Measurements from ENCODE around the gene ACAP3.
A peak's percentile ranks its signal among the peaks of the same experiment; 100 is the strongest.
"Not testable (repeated sequence)": the region's sequence is repeated elsewhere in the genome, so short reads cannot be mapped to it uniquely, and the experiment has no call there.

ACAP3 gene

DNA sequence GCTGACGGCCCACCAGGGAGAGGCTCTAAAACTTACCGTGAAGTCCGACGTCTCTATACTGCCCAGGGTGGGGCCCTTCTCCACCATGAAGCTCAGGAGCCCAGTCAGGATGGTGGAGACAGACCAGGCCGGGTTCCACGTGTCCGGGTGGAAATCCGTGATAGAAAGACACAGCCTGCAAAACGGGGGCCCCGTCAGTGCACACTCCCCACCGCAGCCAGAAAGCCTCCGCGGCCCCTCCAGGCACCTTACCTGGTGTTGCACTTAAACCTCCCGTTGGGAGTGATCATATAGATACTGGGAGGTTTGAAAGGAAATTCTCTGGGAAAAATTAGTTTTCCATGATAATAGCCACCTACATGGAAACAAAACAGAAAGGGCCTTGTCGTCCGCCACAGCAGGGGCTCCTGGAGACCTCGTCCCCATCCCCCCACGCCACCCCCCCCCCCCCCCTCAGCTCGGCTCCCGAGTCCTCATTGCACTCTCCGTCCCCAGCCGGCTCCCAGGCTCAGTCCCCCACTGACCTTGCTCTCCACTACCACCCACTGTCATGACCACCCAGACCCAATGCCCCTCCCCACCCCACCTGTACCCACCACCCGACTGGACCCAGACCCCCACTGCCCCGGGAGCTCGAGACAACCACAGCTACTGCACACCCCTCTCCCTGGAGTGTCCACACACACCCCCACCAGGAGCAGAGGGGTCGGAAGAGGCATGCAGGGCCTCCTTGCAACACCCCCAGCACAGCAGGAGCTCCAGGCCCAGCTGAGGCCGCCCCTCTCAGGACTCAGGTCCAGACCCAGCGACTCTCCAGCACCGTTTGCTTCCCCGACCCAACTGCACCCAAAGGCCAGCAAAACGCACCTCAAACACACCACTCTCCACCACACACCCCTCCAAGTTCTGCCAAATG lies 50.5 kb downstream of the ACAP3 start:
- Histone ChIP-seq H3K9ac (ENCODE audit: low read depth, low read length) (no peak overlapping the region), H3K4me3 (ENCODE audit: low read length) (no peak overlapping the region), H3K36me3 (ENCODE audit: insufficient read depth, low read length) (peaks cover 65% of the 10 kb centered on the region), H3K9me3 (replicated peaks; ENCODE audit: low read length) (no peaks in the 10 kb centered on the region), H3K27me3 (ENCODE audit: control insufficient read depth, insufficient read depth, low read length) (no peaks in the 10 kb centered on the region), H3K4me1 (ENCODE audit: control insufficient read depth, insufficient read depth, low read length) (peaks cover 4% of the 10 kb centered on the region), H3K4me2 (ENCODE audit: low read length) (no peak overlapping the region)

DNA sequence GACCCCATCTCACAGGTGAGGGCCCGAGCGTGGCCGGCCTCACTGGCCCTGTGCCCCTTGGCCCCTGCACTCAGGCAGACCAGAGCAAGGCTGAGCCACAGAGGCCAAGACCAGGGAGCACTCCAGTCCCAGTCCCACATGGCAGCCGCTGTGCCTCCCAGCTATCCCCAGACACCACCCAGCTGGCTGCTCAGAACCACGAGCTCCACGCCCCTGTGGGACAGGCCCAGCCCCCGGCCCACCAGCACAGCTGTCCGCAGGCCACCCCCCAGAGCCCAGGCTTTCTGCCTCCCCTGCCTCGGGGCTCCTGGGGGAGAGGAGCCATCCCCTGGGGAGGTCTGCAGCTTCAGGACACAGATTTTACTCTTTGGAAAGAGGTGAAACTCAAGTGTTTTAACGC lies 52.1 kb downstream of the ACAP3 start:
- H3K36me3 ChIP-seq (ENCODE audit: insufficient read depth, low read length): peaks cover 57% of the 10 kb centered on the region
- H3K9me3 ChIP-seq (replicated peaks; ENCODE audit: low read length): no peaks in the 10 kb centered on the region
- no peak overlapping the region for H3K4me2 ChIP-seq (ENCODE audit: low read length)
- peaks cover 4% of the 10 kb centered on the region for H3K4me1 ChIP-seq (ENCODE audit: control insufficient read depth, insufficient read depth, low read length)
- H3K9ac ChIP-seq (ENCODE audit: low read depth, low read length): no peak overlapping the region
- no peaks in the 10 kb centered on the region for H3K27me3 ChIP-seq (ENCODE audit: control insufficient read depth, insufficient read depth, low read length)
- H3K4me3 ChIP-seq (ENCODE audit: low read length): no peak overlapping the region

DNA sequence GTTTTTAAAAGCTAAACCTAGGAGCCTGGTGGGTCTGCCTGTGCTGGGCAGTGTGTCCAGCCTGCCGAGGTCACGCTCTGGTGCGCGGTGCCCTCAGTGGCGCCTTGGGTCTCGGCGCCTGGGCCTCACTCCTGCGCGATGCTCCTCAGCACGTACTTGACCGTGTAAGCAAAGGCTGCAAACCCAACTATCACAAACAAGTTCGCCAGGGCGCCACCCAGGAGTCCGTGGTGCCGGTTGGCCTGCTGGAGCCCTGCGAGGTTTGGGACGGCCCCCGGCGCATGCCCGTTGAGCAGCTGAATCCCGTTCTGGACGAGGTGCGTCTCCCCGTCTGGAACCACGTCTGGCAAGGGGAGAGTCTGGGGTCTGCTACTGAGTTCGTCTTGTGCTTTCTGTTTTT lies 52.7 kb downstream of the ACAP3 start:
- Histone ChIP-seq H3K9ac (ENCODE audit: low read depth, low read length) (no peak overlapping the region), H3K36me3 (ENCODE audit: insufficient read depth, low read length) (peaks cover 52% of the 10 kb centered on the region)

DNA sequence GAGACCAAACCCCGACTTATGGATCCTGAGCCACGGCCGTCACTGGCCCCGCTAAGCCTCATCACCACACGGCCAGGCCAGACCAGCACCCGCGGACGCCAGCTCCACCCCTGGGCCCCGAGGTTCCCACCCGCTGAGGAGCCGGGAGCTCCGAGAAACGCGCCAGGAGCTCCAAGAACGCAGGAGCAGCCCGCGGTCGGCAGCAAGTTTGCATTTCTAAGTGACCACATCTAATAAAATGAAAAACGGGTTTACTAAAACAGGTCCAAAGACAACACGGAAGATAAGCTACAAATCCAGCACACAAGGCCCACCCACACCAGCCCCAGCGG lies 53.1 kb downstream of the ACAP3 start:
- Histone ChIP-seq H3K9ac (ENCODE audit: low read depth, low read length) (no peak overlapping the region), H3K27me3 (ENCODE audit: control insufficient read depth, insufficient read depth, low read length) (no peaks in the 10 kb centered on the region), H3K36me3 (ENCODE audit: insufficient read depth, low read length) (peaks cover 48% of the 10 kb centered on the region)

More for the DNA sequence above, 52.7 kb downstream of the ACAP3 start:
- Histone ChIP-seq H3K4me1 (ENCODE audit: control insufficient read depth, insufficient read depth, low read length) (peaks cover 4% of the 10 kb centered on the region), H3K4me2 (ENCODE audit: low read length) (no peak overlapping the region), H3K4me3 (ENCODE audit: low read length) (no peak overlapping the region), H3K27me3 (ENCODE audit: control insufficient read depth, insufficient read depth, low read length) (no peaks in the 10 kb centered on the region), H3K9me3 (replicated peaks; ENCODE audit: low read length) (no peaks in the 10 kb centered on the region)

DNA sequence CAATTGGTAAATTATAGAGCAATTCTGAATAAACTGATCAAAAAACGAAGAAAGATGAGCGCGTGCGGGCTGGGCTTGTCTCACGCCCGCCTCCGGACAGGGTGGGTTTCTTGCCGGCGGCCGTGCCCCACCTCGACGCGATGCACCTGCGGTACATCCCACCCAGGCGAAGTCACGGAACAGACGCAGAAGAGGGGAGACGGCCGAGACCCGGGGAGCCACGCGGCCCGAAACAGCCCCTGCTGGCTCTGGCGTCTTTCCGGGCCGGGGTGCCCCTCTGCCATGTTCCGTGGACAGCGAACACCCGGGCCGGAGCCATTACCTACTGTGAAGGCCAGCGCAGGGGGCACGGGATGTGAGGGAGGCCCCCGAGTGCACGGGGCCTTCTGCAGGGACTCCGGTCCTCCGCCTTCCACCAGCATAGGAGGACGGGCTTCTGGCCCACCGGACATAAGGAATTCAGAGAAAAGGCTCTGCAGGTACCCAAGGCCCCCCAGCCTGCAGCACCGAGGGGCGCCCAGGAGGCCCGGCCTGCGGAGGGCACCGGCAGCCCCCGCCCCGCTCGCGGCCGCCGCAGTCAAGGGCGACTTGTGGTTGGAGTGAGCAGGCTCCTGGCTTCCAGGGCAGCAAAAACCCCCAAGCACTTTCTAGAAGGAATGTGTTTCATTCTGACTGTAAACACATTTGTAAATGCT lies 53.6 kb downstream of the ACAP3 start:
- no peak overlapping the region for H3K4me3 ChIP-seq (ENCODE audit: low read length)
- H3K9me3 ChIP-seq (replicated peaks; ENCODE audit: low read length): no peaks in the 10 kb centered on the region
- H3K9ac ChIP-seq (ENCODE audit: low read depth, low read length): no peak overlapping the region
- no peaks in the 10 kb centered on the region for H3K27me3 ChIP-seq (ENCODE audit: control insufficient read depth, insufficient read depth, low read length)
- peaks cover 4% of the 10 kb centered on the region for H3K4me1 ChIP-seq (ENCODE audit: control insufficient read depth, insufficient read depth, low read length)
- peaks cover 44% of the 10 kb centered on the region for H3K36me3 ChIP-seq (ENCODE audit: insufficient read depth, low read length)
- H3K4me2 ChIP-seq (ENCODE audit: low read length): no peak overlapping the region

More for the DNA sequence above, 53.1 kb downstream of the ACAP3 start:
- Histone ChIP-seq H3K4me3 (ENCODE audit: low read length) (no peak overlapping the region), H3K4me2 (ENCODE audit: low read length) (no peak overlapping the region), H3K4me1 (ENCODE audit: control insufficient read depth, insufficient read depth, low read length) (peaks cover 4% of the 10 kb centered on the region), H3K9me3 (replicated peaks; ENCODE audit: low read length) (no peaks in the 10 kb centered on the region)

DNA sequence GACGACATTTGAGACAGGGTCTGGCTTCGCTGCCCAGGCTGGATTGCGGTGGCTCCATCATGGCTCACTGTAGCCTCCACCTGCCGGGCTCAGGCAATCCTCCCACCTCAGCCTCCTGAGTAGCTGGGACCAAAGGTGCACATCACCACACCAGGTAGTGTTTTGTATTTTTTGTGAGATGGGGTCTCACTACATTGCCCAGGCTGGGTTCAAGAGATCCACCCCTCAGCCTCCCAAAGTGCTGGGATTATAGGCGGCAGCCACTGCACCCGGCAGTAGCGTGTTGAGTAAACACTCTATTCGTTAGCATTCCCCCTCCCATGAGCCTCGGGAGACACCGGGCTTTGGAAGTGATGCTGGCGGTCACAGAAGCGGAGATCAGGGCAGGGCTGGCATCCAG lies 54.4 kb downstream of the ACAP3 start:
- Histone ChIP-seq H3K36me3 (ENCODE audit: insufficient read depth, low read length) (peaks cover 39% of the 10 kb centered on the region), H3K27me3 (ENCODE audit: control insufficient read depth, insufficient read depth, low read length) (no peaks in the 10 kb centered on the region), H3K9ac (ENCODE audit: low read depth, low read length) (no peak overlapping the region)

DNA sequence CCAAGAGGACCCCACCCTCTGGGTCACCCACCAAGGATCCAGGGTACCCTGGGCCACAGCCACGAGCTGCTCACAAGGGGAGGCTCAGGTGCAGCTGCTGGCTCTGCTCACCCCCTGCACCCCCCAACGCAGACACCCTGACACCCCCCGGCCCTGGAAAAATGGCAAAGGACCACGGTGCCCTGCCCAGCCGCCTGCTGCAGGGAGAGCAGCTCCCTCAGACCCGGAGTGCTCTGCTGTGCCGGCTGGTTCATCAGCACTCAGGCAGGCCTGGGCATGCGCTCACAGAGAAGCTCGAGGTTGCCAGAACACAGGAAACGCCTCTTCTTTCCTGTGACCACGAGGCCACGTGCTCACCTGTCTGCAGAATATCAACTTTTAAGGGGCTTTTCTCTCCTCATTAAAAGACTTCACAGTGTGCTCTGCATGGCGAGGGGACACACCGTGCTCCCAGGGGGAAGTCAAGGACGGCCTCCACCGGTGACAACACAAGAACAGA lies 56.9 kb downstream of the ACAP3 start:
- Histone ChIP-seq H3K9me3 (replicated peaks; ENCODE audit: low read length) (no peaks in the 10 kb centered on the region), H3K9ac (ENCODE audit: low read depth, low read length) (no peak overlapping the region), H3K4me1 (ENCODE audit: control insufficient read depth, insufficient read depth, low read length) (no peaks in the 10 kb centered on the region), H3K4me2 (ENCODE audit: low read length) (no peak overlapping the region), H3K27me3 (ENCODE audit: control insufficient read depth, insufficient read depth, low read length) (no peaks in the 10 kb centered on the region), H3K4me3 (ENCODE audit: low read length) (no peak overlapping the region), H3K36me3 (ENCODE audit: insufficient read depth, low read length) (peaks cover 29% of the 10 kb centered on the region)

More for the DNA sequence above, 54.4 kb downstream of the ACAP3 start:
- Histone ChIP-seq H3K4me3 (ENCODE audit: low read length) (no peak overlapping the region), H3K4me2 (ENCODE audit: low read length) (no peak overlapping the region), H3K4me1 (ENCODE audit: control insufficient read depth, insufficient read depth, low read length) (peaks cover under 1% of the 10 kb centered on the region), H3K9me3 (replicated peaks; ENCODE audit: low read length) (no peaks in the 10 kb centered on the region)

DNA sequence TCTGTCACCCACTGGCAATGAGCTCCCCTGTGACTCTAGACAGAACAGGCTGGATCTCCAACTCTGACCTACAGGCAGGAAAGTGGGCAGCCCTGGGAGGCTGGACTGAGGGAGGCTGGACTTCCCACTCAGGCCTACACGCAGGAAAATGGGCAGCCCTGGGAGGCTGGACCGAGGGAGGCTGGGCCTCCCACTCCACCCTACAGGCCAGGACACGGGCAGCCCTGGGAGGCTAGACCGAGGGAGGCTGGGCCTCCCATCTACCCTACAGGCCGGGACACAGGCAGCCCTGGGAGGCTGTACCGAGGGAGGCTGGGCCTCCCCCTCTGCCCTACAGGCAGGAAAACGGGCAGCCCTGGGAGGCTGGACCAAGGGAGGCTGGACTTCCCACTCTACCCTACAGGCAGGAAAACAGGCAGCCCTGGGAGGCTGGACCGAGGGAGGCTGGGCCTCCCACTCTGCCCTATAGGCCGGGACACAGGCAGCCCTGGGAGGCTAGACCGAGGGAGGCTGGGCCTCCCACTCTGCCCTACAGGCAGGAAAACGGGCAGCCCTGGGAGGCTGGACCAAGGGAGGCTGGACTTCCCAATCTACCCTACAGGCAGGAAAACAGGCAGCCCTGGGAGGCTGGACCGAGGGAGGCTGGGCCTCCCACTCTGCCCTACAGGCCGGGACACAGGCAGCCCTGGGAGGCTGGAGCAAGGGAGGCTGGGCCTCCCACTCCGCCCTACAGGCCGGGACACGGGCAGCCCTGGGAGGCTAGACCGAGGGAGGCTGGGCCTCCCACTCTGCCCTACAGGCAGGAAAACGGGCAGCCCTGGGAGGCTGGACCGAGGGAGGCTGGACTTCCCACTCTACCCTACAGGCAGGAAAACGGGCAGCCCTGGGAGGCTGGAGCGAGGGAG lies 59.5 kb downstream of the ACAP3 start:
- not testable (repeated sequence) for H3K4me1 ChIP-seq (ENCODE audit: control insufficient read depth, insufficient read depth, low read length); H3K27me3 ChIP-seq (ENCODE audit: control insufficient read depth, insufficient read depth, low read length); H3K4me3 ChIP-seq (ENCODE audit: low read length); H3K36me3 ChIP-seq (ENCODE audit: insufficient read depth, low read length); H3K9me3 ChIP-seq (replicated peaks; ENCODE audit: low read length); H3K9ac ChIP-seq (ENCODE audit: low read depth, low read length); H3K4me2 ChIP-seq (ENCODE audit: low read length)

DNA sequence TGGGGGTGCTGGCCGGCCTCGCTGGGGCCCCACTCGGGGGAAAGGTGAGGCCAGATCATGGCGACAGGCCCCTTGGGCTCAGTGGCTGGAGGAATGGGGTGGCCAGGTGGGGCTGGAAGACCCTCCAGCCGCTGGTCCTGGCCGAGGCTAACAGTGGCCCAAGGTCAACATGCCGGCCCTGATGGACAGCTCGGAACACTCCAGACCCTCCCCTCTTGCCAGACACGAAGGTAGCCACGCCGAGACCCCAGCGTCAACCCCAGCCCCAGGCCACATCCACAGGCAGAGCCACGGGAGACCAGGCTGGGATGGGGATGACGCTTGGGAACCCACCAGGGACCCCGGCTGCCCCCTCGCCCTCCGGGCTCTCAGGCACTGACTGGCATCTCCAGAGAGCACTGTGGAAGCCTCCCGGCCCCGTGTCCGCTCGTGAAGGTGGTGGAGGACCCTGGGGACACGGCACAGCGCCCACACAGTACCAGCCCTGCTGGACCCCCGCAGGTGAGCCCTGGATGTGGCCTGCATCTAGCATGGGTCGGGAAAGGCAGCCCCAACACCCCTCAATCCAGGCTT lies 60.3 kb downstream of the ACAP3 start:
- Histone ChIP-seq H3K9me3 (replicated peaks; ENCODE audit: low read length) (no peaks in the 10 kb centered on the region), H3K4me2 (ENCODE audit: low read length) (no peak overlapping the region), H3K27me3 (ENCODE audit: control insufficient read depth, insufficient read depth, low read length) (no peaks in the 10 kb centered on the region), H3K36me3 (ENCODE audit: insufficient read depth, low read length) (peaks cover 4% of the 10 kb centered on the region), H3K4me3 (ENCODE audit: low read length) (no peak overlapping the region), H3K9ac (ENCODE audit: low read depth, low read length) (no peak overlapping the region), H3K4me1 (ENCODE audit: control insufficient read depth, insufficient read depth, low read length) (no peaks in the 10 kb centered on the region)

DNA sequence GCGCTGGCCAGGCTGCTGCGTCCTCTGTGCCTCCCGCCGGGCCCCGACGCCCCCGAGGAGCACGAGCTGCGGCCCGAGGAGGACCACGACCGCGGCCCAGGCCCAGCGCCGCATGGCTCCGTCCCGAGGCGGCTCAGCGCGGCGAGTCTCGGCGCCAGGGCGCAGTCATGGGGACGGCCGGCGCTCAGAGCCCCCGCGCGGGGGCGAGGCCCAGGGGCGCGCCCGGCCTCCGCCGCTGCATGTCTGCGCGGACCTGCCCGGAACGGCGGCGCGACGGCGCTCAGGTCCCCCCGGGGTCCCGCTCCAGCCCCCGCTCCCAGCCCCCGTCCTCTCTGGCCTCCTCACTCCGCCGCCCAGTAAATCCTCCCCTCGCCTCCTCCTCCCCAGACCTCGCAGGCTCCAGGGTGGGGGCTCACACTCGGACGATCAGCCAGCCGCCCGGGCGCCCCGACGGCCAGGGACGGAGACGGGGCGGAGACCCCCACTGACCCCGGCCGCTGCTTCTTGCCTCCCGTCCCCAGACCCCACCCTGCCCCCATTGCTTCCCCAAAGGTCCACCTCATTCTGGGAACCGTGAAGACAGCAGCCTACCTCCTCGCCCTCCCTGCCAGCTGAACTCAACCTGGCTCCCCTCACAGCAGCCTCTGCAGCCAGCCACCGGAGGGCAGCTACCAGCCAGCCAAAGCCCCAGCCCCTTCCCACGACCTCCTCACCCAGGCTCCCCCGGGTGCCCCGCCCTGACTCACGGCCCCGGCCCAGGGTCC lies 61.0 kb downstream of the ACAP3 start, which contains the start of gene C1QTNF12:
C1QTNF12 (minus strand) TSS at position 146 of the 764 bp plus-strand sequence; CDS start at position 114, 32 bp downstream.
- no peaks in the 10 kb centered on the region for H3K4me1 ChIP-seq (ENCODE audit: control insufficient read depth, insufficient read depth, low read length)
- no peak within 1 kb of the TSS for H3K4me3 ChIP-seq (ENCODE audit: low read length)
- H3K9ac ChIP-seq (ENCODE audit: low read depth, low read length): no peak within 1 kb of the TSS
- H3K9me3 ChIP-seq (replicated peaks; ENCODE audit: low read length): no peaks in the 10 kb centered on the region
- H3K27me3 ChIP-seq (ENCODE audit: control insufficient read depth, insufficient read depth, low read length): no peaks in the 10 kb centered on the region
- peak within 1 kb of the TSS; percentile 20 for H3K4me2 ChIP-seq (ENCODE audit: low read length)
- peaks cover 3% of the 10 kb centered on the region for H3K36me3 ChIP-seq (ENCODE audit: insufficient read depth, low read length)

Data from skeletal muscle satellite cell (primary cell).